Transverse colon (tissue), 4 donors: ENCODE data around the gene OBSCN. TPM values are rescaled to one million over a fixed set of nuclear protein-coding genes. Genes with fewer than 3 reads are reported as not detected.

ENCODE experiments used
- DNase-seq: peaks from one replicate; pipeline ENCODE4 v3.0.0-alpha.2; 2019
- H3K27ac ChIP-seq, 4 donors: fragments of 200-600 bp; sonication (generic); 2 replicates each; pipeline ENCODE4 v1.5.1; 2016 to 2018; ENCODE audit warnings: inconsistent platforms in 4 of 4
- H3K27me3 ChIP-seq: fragments of 200-600 bp; sonication (generic); 2 replicates; pipeline ENCODE4 v1.5.1; 2017; ENCODE audit warnings: inconsistent platforms
- H3K36me3 ChIP-seq, 4 donors: fragments of 200-600 bp; sonication (generic); 2 replicates each; pipeline ENCODE4 v1.5.1; 2017 to 2019; ENCODE audit warnings: inconsistent platforms in 4 of 4
- H3K4me1 ChIP-seq, 4 donors: fragments of 200-600 bp; sonication (generic); 2 replicates each; pipeline ENCODE4 v1.5.1; 2017 to 2020; ENCODE audit warnings: inconsistent platforms in 4 of 4
- H3K4me3 ChIP-seq, 4 donors: fragments of 200-600 bp; sonication (generic); 1 replicate in 1 of 4; 2 replicates in 3 of 4; pipeline versions ENCODE4 v1.5.1 to v1.6.1; 2017 to 2019; ENCODE audit warnings: inconsistent platforms in 4 of 4
- H3K9me3 ChIP-seq, 2 donors: fragments of 200-600 bp; sonication (generic); 2 replicates each; pipeline ENCODE4 v1.5.1; 2017 to 2019; ENCODE audit warnings: inconsistent platforms in 2 of 2
- EP300 ChIP-seq: sonication (generic); formaldehyde crosslinking; IDR thresholded peaks from one replicate; pipeline ENCODE4 v1.6.1; 2017; ENCODE audit warnings: antibody characterized with exemption, low read depth
- POLR2A ChIP-seq: fragments of 450-650 bp; IDR thresholded peaks from one replicate; pipeline ENCODE4 v1.6.1; 2016; ENCODE audit warnings: antibody characterized with exemption, mild to moderate bottlenecking, moderate library complexity
- POLR2AphosphoS5 ChIP-seq, 3 donors: sonication (generic); formaldehyde crosslinking; IDR thresholded peaks; one replicate each; pipeline ENCODE4 v1.6.1; 2016; ENCODE audit warnings: antibody characterized with exemption in 3 of 3
- WGBS, 2 donors: methylation state at CpG; one replicate each; pipeline ENCODE4 v1.1.5; 2018; ENCODE audit warnings: low coverage in 1 of 2; 5-methylcytosine and 5-hydroxymethylcytosine counted together
- in situ Hi-C, 4 donors: fragments of 200-750 bp; cut with MboI; loops; one replicate each; pipeline versions ENCODE4 v1.15.0 to v1.15.1; 2017; ENCODE audit warnings: low sequenced_read_pairs in 3 of 4, low pct_ligation_motif_present in 1 of 4, low pct_unique_long_range_greater_than_20kb in 1 of 4
- intact Hi-C: fragments of 100-400 bp; cut with DNase I; formaldehyde crosslinking; loops from one replicate; pipeline ENCODE4 v1.15.1; 2023; ENCODE audit warnings: low total_unique reads
- total RNA-seq, 4 donors: library from RNA; depleted of rRNA; stranded (reverse); fragments of >200 nt; gene quantifications; one replicate each; pipeline ENCODE4 v1.1.0, GENCODE V29; 2016
- TF ChIP-seq, protein P1 (sequence below), 5 experiments: fragments of 200-600 bp in 3 of 5; fragments of 450-650 bp in 2 of 5; sonication (generic) in 3 of 5; IDR thresholded peaks; 1 replicate in 2 of 5; 2 replicates in 3 of 5; pipeline ENCODE4 v1.5.1; 2016 to 2017; ENCODE audit warnings: antibody characterized with exemption in 5 of 5, inconsistent platforms in 3 of 5, mild to moderate bottlenecking in 2 of 5, moderate library complexity in 1 of 5

OBSCN gene
- total RNA-seq, 4 donors from 2014 or later, result 11.9 to 21.7 (median 15.8) TPM

DNA sequence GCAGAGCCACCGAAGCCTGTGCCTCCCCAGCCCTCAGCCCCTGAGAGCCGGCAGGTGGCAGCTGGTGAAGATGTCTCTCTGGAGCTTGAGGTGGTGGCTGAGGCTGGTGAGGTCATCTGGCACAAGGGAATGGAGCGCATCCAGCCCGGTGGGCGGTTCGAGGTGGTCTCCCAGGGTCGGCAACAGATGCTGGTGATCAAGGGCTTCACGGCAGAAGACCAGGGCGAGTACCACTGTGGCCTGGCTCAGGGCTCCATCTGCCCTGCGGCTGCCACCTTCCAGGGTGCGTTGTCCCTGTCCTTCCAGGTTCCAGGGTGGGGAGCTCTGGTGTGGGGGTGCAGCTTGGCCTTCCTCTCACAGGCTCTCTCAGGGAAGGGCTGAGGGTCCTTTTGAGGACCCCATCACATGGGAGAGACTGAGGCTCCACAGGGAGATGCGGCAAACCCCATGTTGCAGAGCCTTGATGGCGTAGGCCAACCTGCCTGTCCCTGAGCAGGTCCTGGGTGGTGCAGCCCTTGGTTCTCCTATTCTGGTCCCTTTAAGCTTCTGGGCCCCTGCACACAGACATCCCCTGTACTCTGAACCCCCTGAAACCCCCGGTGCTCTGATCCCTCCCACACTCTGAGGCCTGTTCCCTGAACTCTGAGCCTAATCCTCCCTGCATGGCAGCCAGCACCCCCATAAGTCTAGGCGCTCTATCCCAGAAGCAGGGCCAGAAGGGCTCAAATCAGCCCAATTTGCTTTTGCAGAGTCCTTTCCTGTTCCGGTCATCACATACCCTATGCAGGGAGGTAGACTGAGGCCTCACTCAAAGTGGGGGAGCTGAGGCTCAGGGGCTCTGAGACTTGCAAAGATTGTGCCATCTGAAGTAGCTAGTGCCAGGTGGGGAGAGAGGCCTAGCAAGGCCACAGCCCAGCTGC is 110.3 kb downstream of the OBSCN start:
- intact Hi-C loops (no loop called here), in situ Hi-C loops (no loop called here)
- Histone ChIP-seq H3K36me3 (no peaks in the 10 kb centered on the region), H3K4me1 (no peaks in the 10 kb centered on the region), H3K27ac (no peak overlapping the region), H3K9me3 (no peaks in the 10 kb centered on the region), H3K4me3 (no peak overlapping the region), H3K27me3 (no peaks in the 10 kb centered on the region)
- 50 to 92% methylated on average over 1 to 16 of the region's 16 CpGs for WGBS, 2 donors
- TF ChIP-seq, protein P1, sequence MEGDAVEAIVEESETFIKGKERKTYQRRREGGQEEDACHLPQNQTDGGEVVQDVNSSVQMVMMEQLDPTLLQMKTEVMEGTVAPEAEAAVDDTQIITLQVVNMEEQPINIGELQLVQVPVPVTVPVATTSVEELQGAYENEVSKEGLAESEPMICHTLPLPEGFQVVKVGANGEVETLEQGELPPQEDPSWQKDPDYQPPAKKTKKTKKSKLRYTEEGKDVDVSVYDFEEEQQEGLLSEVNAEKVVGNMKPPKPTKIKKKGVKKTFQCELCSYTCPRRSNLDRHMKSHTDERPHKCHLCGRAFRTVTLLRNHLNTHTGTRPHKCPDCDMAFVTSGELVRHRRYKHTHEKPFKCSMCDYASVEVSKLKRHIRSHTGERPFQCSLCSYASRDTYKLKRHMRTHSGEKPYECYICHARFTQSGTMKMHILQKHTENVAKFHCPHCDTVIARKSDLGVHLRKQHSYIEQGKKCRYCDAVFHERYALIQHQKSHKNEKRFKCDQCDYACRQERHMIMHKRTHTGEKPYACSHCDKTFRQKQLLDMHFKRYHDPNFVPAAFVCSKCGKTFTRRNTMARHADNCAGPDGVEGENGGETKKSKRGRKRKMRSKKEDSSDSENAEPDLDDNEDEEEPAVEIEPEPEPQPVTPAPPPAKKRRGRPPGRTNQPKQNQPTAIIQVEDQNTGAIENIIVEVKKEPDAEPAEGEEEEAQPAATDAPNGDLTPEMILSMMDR (IDR thresholded peaks at IDR 0.05), result no peak
- TF ChIP-seq POLR2A (no peak), EP300 (no peak), POLR2AphosphoS5 (IDR thresholded peaks at IDR 0.05) (no peak)
- no peak for DNase-seq

DNA sequence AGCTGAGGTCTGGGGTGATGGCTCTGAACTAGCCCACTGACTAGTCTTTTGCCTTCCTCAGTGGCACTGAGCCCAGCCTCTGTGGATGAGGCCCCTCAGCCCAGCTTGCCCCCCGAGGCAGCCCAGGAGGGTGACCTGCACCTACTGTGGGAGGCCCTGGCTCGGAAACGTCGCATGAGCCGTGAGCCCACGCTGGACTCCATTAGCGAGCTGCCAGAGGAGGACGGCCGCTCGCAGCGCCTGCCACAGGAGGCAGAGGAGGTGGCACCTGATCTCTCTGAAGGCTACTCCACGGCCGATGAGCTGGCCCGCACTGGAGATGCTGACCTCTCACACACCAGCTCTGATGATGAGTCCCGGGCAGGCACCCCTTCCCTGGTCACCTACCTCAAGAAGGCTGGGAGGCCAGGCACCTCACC is 111.0 kb downstream of the OBSCN start:
- Histone ChIP-seq H3K27ac (no peak overlapping the region), H3K9me3 (no peaks in the 10 kb centered on the region), H3K4me3 (no peak overlapping the region), H3K4me1 (no peaks in the 10 kb centered on the region), H3K36me3 (no peaks in the 10 kb centered on the region), H3K27me3 (no peaks in the 10 kb centered on the region)
- DNase-seq, result no peak
- TF ChIP-seq POLR2AphosphoS5 (IDR thresholded peaks at IDR 0.05) (no peak), POLR2A (no peak), EP300 (no peak)
- TF ChIP-seq, protein P1 (IDR thresholded peaks at IDR 0.05), result no peak
- intact Hi-C loops, result no loop called here
- in situ Hi-C loops, result no loop called here
- WGBS, 2 donors, result 93% methylated on average over 15 of the region's 15 CpGs; no CpG with 5 or more reads in 1 of the 2 donors

- Histone ChIP-seq H3K9me3 (no peaks in the 10 kb centered on the region), H3K36me3 (no peaks in the 10 kb centered on the region), H3K4me3 (no peak overlapping the region), H3K27ac (no peak overlapping the region), H3K27me3 (no peaks in the 10 kb centered on the region), H3K4me1 (no peaks in the 10 kb centered on the region)
- in situ Hi-C loops (no loop called here), intact Hi-C loops (no loop called here)
- WGBS, 2 donors, result 79 to 87% methylated on average over 4 of the region's 4 CpGs
- DNase-seq, result no peak
- TF ChIP-seq, protein P1 (IDR thresholded peaks at IDR 0.05), result no peak
- TF ChIP-seq POLR2A (no peak), POLR2AphosphoS5 (IDR thresholded peaks at IDR 0.05) (no peak), EP300 (no peak)
Observed at GRCh38 chr1:228319352-228320088, 111.7 kb downstream of the OBSCN start.

DNA sequence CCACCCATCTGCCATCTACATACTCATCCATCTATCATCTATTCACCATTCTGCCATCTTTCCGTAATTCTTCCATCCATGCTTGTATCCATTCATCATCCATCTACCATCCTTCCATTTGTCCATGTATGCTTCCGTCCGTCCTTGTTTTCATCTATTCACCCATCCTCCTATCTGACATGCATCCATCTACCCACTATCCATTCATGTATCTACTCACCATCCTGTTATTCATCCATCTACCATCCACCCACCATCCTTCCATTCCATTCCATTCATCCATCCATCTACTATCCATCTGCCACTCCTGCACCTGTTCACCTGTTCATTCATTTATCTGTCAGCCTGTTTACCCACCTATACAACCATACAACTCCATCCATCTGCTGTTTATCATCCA is 112.5 kb downstream of the OBSCN start:
- peaks cover 0 to 6% of the 10 kb centered on the region in 2 donors for H3K9me3 ChIP-seq
- H3K27me3 ChIP-seq, result no peaks in the 10 kb centered on the region
- 94 to 97% methylated on average over 3 of the region's 3 CpGs for WGBS, 2 donors
- no peak for TF ChIP-seq POLR2AphosphoS5 (IDR thresholded peaks at IDR 0.05)
- TF ChIP-seq EP300, result no peak
- no peak for TF ChIP-seq POLR2A
- TF ChIP-seq, protein P1 (IDR thresholded peaks at IDR 0.05), result no peak
- no peak overlapping the region for H3K4me3 ChIP-seq
- in situ Hi-C loops (no loop called here), intact Hi-C loops (no loop called here)
- H3K27ac ChIP-seq, result no peak overlapping the region
- DNase-seq, result no peak
- H3K4me1 ChIP-seq, result no peaks in the 10 kb centered on the region
- H3K36me3 ChIP-seq, result no peaks in the 10 kb centered on the region
